Ecto neural progenitor cell (in vitro differentiated cells): ENCODE data around the gene EPM2A.
"Not testable (repeated sequence)": the region's sequence is repeated elsewhere in the genome, so short reads cannot be mapped to it uniquely, and the experiment has no call there.

Experiments
- DNase-seq: peaks from one replicate; pipeline ENCODE4 v3.0.0-alpha.2; 2018; ENCODE audit warnings: low spot score

EPM2A gene

DNA sequence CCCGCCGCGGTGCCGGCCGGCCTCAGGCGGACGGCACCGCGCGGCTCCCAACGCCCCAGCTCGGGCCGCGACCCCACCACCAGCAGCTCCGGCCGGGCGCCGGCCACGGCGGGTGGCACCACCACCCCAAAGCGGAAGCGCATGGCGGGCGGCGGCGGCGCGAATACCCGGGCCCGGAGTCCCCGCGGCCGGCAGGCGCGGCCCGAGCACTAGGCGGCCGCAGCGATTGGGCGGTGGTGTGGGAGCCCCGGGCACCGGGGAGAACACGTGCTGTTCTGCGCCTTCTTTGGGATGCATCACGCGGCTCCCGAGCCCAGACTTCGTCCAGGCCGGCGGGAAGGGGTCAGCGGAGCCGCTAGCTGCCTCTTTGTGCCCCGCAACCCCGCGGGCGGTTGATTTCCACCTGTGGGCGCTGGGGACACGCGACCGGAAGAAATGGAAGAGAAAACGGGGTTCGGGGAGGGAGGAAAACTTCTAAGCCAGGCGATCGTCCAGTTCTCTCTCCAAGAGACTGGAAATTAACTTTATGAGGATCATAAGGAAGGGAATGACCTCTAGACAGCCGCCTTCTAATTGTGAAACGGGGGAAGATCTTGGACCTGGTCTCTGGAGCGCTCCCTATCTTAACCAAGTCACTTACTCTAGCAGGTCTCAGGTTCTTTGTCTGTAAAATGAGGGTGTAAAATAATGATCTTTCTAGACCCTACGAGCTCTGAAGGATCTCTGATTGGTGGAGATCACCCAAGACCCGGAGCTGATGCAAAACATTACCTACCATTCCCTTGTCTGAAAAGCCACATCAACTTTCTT lies at the start of gene EPM2A:
Gene EPM2A, minus strand, starts transcription at position 165 of the 810 bp plus-strand sequence. Its CDS starts 22 bp downstream, at position 143.
- peak; percentile 87 for DNase-seq

DNA sequence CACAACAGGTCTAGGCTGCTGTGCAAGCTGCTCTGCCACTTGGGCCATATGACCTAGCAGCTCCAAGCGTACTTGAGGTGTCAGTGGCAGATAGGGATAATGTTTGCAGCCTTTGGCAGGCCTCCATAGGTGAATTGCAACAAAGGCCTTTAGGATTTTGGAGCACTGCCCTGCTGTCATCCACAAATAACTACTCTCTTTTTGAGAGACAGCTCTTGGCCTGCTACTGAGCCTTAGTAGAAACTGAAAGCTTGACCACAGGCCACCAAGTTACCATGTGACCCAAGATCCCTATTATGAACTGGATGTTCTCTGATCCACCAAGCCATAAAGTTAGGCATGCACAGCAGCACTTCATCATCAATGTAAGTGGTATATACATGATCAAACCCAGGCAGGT lies 49.4 kb upstream of the EPM2A start:
- DNase-seq: no peak

GRCh38 chr6:145783796-145784195 lies 48.5 kb upstream of the EPM2A start:
- no peak for DNase-seq

- no peak for DNase-seq
These were observed 37.5 kb upstream of the EPM2A start for GRCh38 chr6:145772846-145773245.

DNA sequence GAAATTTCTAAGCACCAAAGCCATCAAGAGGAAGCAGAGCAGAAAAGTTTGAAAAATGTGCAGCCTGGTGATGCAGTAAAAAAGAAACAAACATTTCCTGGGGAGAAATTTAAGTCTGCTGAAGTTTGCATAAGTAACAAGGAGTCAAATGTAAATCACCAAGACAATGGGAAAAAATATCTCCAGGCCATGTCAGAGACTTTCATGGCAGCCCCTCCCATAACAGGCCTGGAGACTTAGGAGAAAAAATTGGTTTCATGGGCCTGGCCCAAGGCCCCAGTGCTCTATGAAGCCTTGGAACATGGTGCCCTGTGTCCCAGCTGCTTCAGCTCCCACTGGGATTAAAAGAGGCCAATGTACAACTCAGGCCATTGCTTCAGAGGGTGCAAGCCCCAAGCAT lies 30.1 kb upstream of the EPM2A start:
- DNase-seq: no peak

DNA sequence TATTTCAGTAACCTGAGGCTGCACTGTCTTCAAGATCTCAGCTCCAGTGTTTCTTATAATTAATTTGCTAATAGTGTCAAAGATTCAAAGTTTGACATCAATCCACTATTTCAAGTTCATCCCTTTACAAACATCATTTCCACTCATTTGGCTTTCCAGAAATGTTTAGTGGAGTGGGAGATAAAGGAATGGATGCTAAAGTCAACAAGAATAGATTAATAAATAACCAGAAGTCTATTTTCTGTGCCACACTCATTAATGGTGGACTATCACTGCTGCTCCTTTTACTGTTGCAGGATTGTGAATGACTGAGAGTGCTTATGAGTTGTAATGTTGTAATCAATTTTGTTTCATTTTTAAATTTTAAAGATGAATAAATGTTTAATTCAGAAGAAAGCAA lies 28.4 kb upstream of the EPM2A start:
- no peak for DNase-seq

DNA sequence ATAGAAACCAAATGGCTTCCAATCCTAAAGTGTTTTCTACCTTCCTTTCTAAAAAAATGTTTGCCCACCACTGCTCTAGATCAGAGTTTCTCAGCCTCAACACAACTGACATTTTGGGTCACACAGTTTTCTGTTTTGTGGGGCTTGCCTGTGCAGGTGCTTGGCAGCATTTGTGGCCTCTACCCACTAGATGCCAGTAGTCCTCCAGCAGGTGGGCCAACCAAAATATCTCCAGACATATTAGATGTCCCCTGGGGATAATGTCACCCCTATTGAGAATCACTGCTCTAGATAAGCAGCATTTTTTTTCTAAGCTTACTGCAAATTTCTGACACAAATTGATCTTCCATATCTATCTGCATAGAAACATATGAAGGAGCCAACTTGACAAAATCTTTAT lies 26.3 kb upstream of the EPM2A start:
- no peak for DNase-seq

DNA sequence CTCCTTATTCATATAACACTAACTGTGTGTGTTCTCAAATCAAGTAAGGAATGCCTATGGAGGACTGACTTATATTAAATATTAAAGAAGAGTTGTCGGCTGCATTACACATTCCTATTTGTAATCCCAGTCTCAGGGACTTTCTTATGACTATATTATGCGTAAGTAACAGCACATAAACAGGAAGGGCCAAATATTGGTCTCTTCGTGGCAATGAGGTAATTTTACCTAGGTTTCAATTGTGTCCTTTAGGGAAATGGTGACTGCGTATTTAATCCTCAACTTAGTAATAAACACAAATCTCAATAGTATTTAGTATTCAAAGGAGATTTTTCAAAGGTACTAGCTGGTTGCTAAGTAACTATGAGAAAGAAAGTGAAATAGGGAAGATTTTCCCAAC lies 22.8 kb upstream of the EPM2A start:
- no peak for DNase-seq

DNA sequence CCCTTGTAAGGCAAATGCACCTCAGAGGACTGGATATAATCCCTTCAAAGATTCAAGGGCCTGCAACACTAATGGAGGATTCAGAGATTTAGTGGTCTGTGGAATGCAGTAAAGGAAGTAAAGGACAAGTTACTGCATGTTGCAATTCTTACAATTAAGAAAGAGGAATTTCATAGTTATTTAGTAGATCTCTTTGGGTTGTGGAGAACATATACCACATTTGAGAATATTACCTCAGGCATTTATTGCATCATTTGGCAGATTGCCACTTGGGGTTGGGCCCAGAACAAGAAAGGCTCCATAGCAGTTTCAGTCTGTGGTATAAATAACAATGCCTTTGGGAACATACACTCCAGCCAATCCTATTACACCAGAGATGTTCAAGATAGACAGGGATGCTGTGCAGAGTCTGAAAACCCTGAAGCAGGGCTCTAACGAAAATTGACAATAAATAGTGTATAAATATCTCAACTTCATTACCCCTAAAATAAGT lies 20.9 kb upstream of the EPM2A start:
- no peak for DNase-seq

DNA sequence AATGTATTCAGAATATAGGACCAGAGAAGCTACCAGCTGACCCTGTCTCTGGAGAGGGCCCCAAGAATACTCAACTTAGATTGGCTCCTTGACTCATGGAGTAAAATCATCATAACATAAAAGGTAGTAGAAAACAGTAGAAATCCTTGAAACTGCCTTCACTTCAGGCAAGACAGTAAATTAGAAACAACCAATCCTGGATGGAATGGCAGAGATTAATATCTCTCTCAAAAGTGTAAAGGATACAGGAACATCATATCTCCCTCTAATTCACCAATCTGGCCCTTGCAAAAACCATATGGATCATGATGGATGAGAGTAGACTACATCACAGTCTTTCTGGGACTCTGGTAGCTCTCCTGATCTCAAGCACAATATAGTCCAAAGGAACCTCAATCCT lies 20.4 kb upstream of the EPM2A start:
- DNase-seq: no peak

GRCh38 chr6:145752638-145753037 lies 17.3 kb upstream of the EPM2A start:
- no peak for DNase-seq

DNA sequence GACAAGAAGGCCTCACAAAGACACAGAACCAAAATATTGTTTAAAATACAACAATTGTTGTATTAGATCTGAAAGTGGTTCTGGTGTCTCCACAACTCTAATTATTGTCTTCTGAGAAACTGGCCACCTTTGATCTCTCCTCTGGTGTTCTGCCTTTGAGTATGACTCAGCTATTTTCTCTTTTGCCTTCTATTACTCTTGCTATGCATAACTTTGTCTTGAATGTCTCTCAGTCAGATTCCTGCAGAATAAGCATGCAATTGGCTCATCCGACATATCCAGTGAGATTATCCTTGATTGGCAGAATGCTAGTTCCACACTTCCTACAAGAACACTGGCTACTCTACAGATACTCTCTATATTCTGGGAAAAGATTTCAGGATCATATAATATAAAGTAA lies 14.3 kb upstream of the EPM2A start:
- DNase-seq: no peak

DNA sequence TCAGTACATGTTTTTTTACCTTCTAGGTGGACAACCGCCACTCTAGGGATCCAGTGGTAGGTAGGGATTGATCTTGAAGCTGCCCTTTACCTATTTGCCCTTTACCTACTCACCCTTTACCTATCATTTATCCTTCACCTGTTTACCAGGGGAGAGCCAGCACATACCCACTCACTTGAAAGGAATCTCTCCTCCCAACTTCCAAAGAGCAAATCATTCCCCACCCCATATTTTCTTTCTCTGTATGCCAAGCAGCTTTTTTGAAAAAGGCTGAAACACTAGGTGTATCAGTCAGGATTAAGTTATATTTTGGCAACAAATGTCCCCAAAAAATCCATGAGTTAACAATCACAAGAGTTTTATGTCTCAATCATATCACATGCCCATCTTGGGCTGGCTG lies 10.5 kb upstream of the EPM2A start:
- DNase-seq: no peak

- no peak for DNase-seq
These were observed 9.3 kb upstream of the EPM2A start for GRCh38 chr6:145744619-145745018.

DNA sequence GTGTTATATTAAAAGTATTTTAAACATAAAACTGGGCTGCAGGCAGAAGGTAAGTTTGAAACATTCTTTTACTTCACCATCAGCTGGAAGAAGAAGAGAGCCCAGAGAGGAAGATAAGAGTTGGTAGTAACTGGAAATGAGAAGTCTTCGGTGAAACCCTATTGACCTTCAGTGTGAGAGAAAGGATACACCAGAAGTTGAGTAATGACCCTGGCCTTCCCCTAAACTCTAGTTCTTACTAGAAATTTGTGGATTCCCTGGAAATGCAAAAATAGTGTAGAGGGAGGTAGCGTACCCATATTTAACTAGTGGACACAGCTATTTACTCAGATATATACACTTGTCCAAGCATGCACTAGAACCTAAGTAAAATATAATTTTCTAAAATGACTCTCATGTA lies 8.0 kb upstream of the EPM2A start:
- no peak for DNase-seq

DNA sequence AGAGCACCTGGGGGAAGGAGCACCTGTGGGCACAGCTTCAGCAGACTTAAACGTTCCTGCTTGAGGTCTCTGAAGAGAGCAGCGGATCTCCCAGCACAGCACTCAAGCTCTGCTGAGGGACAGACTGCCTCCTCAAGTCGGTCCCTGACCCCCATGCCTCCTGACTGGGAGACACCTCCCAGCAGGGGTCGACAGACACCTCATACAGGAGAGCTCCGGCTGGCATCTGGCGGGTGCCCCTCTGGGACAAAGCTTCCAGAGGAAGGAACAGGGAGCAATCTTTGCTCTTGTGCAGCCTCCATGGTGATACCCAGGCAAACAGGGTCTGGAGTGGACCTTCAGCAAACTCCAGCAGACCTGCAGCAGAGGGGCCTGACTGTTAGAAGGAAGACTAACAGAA lies 7.2 kb upstream of the EPM2A start:
- DNase-seq: not testable (repeated sequence)

DNA sequence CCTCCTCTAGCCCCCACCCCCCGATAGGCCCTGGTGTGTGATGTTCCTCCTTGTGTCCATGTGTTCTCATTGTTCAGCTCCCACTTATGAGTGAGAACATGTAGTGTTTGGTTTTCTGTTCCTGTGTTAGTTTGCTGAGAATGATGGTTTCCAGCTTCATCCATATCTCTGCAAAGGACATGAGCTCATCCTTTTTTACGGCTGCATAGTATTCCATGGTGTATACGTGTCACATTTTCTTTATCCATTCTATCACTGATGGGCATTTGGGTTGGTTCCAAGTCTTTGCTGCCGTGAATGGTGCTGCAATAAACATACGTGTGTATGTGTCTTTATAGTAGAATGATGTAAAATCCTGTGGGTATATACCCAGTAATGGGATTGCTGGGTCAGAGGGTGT lies 4.4 kb upstream of the EPM2A start:
- not testable (repeated sequence) for DNase-seq

- no peak for DNase-seq
These were observed 2.9 kb upstream of the EPM2A start for GRCh38 chr6:145738265-145738664.

GRCh38 chr6:145736661-145737144 lies 1.4 kb upstream of the EPM2A start:
- DNase-seq: no peak

DNA sequence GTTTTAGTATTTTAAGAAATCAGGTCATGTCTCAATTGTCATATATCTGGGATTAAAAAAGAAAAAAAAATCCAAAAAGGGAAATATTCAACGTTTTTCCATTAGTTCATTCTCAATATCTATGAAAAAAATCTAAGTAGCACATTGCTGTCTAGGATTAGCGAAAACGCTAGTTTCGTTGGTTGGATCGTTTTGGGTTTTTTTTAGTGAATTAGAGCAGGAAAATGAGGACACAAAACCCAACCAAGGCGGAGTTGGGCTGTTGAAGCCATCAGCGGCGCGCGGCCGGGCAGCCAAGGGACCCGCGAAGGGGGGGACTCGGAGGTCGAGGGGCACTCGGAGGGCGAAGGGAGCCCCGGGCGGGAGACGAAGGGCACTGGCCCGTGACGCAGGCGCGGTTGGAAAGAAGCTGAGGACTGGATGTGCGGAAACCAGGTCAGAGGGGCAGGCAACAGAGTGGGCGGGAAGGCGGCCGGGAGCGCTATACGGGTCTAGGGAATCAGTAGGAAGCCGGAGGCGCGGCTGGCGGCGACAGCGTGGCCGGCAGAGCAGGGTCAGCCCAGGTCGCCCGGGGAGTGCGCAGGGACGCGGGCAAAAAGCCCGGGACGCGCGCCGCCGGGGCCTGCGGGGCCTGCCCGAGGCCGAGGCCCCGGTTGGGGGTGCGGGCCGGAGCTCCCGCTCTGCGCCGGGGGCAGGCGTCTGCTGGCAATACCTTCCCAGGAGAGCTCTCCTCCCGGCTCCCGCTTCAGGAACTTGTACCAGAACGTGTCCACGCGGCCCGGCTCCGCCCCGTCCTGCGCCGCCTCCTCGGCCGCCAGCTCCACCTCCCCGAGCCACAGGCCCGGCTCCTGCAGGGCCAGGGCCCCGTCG lies 599 bp downstream of the EPM2A start:
- DNase-seq: peak; percentile 95

DNA sequence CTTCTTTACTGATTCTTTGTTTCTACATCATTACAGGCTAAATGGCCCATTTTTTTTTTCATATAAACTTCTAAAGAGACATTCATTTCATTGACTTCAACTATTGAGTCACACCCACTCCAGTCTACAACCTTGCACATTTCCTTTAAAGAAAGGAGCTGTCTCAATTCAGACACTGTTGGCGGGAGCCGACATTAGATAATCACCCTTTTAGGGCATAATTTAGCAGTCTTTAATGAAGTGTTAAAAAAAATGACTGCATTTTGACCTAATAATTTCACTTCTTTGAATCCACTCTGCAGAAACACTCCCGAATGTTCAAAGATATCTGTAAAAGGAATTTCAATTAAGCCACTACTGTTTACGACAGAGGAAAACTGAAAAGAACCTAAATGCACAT lies 1.5 kb downstream of the EPM2A start:
- DNase-seq: no peak

GRCh38 chr6:145733207-145733606 lies 2.1 kb downstream of the EPM2A start:
- no peak for DNase-seq

- no peak for DNase-seq
These were observed 3.9 kb downstream of the EPM2A start for GRCh38 chr6:145731447-145731846.
